Keratinocyte (primary cell): ENCODE measurements around the gene GJB4.

ENCODE experiments used
- EZH2 ChIP-seq: IDR thresholded peaks from one replicate; pipeline ENCODE4 v1.6.1; 2012; ENCODE audit warnings: inconsistent platforms, mild to moderate bottlenecking, low read length, moderate library complexity
- TF ChIP-seq, protein P1 (sequence below), 3 experiments: IDR thresholded peaks in 1 of 3; conservative IDR thresholded peaks in 1 of 3; optimal IDR thresholded peaks in 1 of 3; 2 replicates in 2 of 3; 3 replicates in 1 of 3; pipeline versions ENCODE3 to v1.5.1; 2011; ENCODE audit warnings: low read length in 3 of 3, mild to moderate bottlenecking in 3 of 3, moderate library complexity in 2 of 3, control low read depth in 1 of 3, inconsistent platforms in 1 of 3; ENCODE audit not compliant: insufficient read depth in 2 of 3; ENCODE audit errors: extremely low read depth in 1 of 3

DNA sequence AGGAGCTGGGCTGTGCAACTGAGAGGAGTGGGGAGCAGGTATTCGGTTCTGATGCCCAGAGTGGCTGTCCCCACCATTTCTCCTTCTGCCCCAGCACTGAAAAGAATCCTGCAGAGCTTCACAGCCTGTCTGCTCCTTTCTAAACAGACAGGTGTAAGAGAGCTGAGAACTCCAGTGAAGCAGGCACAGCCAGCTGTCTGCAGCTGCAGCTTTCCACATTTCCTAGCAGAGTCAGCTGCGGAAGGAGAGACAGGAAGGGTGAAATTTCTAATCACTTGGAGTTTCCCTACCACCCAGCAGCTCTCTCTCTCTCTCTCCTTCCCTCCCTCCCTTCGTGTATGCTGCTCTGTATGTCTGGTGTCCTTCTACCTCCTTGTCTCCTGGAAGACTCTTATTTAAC is 45.2 kb upstream of the GJB4 start:
- TF ChIP-seq, protein P1, sequence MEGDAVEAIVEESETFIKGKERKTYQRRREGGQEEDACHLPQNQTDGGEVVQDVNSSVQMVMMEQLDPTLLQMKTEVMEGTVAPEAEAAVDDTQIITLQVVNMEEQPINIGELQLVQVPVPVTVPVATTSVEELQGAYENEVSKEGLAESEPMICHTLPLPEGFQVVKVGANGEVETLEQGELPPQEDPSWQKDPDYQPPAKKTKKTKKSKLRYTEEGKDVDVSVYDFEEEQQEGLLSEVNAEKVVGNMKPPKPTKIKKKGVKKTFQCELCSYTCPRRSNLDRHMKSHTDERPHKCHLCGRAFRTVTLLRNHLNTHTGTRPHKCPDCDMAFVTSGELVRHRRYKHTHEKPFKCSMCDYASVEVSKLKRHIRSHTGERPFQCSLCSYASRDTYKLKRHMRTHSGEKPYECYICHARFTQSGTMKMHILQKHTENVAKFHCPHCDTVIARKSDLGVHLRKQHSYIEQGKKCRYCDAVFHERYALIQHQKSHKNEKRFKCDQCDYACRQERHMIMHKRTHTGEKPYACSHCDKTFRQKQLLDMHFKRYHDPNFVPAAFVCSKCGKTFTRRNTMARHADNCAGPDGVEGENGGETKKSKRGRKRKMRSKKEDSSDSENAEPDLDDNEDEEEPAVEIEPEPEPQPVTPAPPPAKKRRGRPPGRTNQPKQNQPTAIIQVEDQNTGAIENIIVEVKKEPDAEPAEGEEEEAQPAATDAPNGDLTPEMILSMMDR (optimal IDR thresholded peaks at IDR 0.05 in 1 of 3, IDR thresholded peaks at IDR 0.05 in 1 of 3, conservative IDR thresholded peaks at IDR 0.05 in 1 of 3; ENCODE audit: extremely low read depth in 1 of 3, insufficient read depth in 2 of 3, low read length in 3 of 3), result no peak
- TF ChIP-seq EZH2, result no peak
